H1 (cell line): Measurements from ENCODE around the gene NPC2. TPM values are rescaled to one million over a fixed set of nuclear protein-coding genes. Genes with fewer than 3 reads are reported as not detected.

Experiments used
- CTCF ChIA-PET: fragments of 300-600 bp; sonication (Branson Sonifier 250); formaldehyde crosslinking; loops from one replicate; lab custom pipeline; 2021; ENCODE audit not compliant: partially characterized antibody; lab: Charles Lee
- POLR2A ChIA-PET: fragments of 300-600 bp; sonication (Branson Sonifier 250); formaldehyde crosslinking; loops from one replicate; lab custom pipeline; 2021; ENCODE audit warnings: inconsistent platforms; ENCODE audit not compliant: partially characterized antibody; lab: Charles Lee
- DNase-seq, 2 experiments: peaks; one replicate each; pipeline versions ENCODE4 v3.0.0 to v3.0.0-alpha.2; 2010 to 2022; ENCODE audit warnings: low spot score in 2 of 2, low read depth in 1 of 2, mixed read lengths in 1 of 2
- FAIRE-seq: peaks from 2 replicates; lab custom pipeline; 2011; peaks lifted over from hg19 to GRCh38; lab: Jason Lieb, UNC
- H2AFZ ChIP-seq: 2 replicates; pipeline ENCODE4 v1.8.1; 2012; ENCODE audit warnings: low read length, inconsistent platforms
- H2AK5ac ChIP-seq: 2 replicates; pipeline ENCODE4 v1.6.1; 2013; ENCODE audit warnings: low read depth, low read length
- H2BK120ac ChIP-seq: replicated peaks from 2 replicates; pipeline ENCODE3; 2013; ENCODE audit warnings: low read depth, low read length, inconsistent platforms
- H2BK12ac ChIP-seq: 2 replicates; pipeline ENCODE4 v1.6.1; 2013; ENCODE audit warnings: low read depth, low read length
- H2BK15ac ChIP-seq: 2 replicates; pipeline ENCODE4 v1.6.1; 2013; ENCODE audit warnings: low read length
- H2BK20ac ChIP-seq: 2 replicates; pipeline ENCODE4 v1.6.1; 2013; ENCODE audit warnings: low read length
- H2BK5ac ChIP-seq: 2 replicates; pipeline ENCODE4 v1.6.1; 2013; ENCODE audit warnings: low read depth, low read length
- H3K14ac ChIP-seq: 2 replicates; pipeline ENCODE4 v1.6.1; 2013; ENCODE audit warnings: inconsistent platforms; ENCODE audit not compliant: insufficient read length
- H3K18ac ChIP-seq: 2 replicates; pipeline ENCODE4 v1.6.1; 2013; ENCODE audit warnings: low read length; ENCODE audit errors: extremely low read depth
- H3K23ac ChIP-seq: 2 replicates; pipeline ENCODE4 v1.6.1; 2013; ENCODE audit warnings: inconsistent platforms; ENCODE audit not compliant: insufficient read length
- H3K23me2 ChIP-seq: 2 replicates; pipeline ENCODE4 v1.6.1; 2013; ENCODE audit warnings: low read depth, low read length
- H3K27ac ChIP-seq: 2 replicates; pipeline ENCODE4 v1.6.1; 2011; ENCODE audit warnings: low read depth, low read length, inconsistent platforms
- H3K27me3 ChIP-seq, 4 experiments: replicated peaks in 1 of 4; 1 replicate in 1 of 4; 2 replicates in 3 of 4; pipeline versions ENCODE4 v1.6.1 to v1.8.1; 2011 to 2013; ENCODE audit warnings: low read length in 3 of 4, mild to moderate bottlenecking in 3 of 4, inconsistent platforms in 2 of 4, mixed read lengths in 2 of 4, moderate library complexity in 1 of 4; ENCODE audit not compliant: control insufficient read depth in 3 of 4, insufficient read depth in 3 of 4; ENCODE audit errors: extremely low read depth in 1 of 4
- H3K36me3 ChIP-seq, 4 experiments: 2 replicates each; pipeline versions ENCODE4 v1.6.1 to v1.8.1; 2011 to 2013; ENCODE audit warnings: mild to moderate bottlenecking in 4 of 4, low read length in 3 of 4, moderate library complexity in 2 of 4, control low read depth in 1 of 4, inconsistent platforms in 1 of 4; ENCODE audit not compliant: insufficient read depth in 4 of 4, control insufficient read depth in 2 of 4
- H3K4ac ChIP-seq: replicated peaks from 2 replicates; pipeline ENCODE3; 2013; ENCODE audit warnings: low read length, low read depth, mixed read lengths, inconsistent platforms; ENCODE audit not compliant: insufficient read length
- H3K4me1 ChIP-seq, 4 experiments: replicated peaks in 1 of 4; 1 replicate in 1 of 4; 2 replicates in 3 of 4; pipeline versions ENCODE4 v1.6.1 to v1.8.1; 2011 to 2013; ENCODE audit warnings: low read length in 3 of 4, inconsistent platforms in 2 of 4, mixed read lengths in 1 of 4; ENCODE audit not compliant: insufficient read depth in 4 of 4, control insufficient read depth in 3 of 4
- H3K4me2 ChIP-seq, 2 experiments: 2 replicates each; pipeline versions ENCODE4 v1.6.1 to v1.8.1; 2011 to 2013; ENCODE audit warnings: low read depth in 2 of 2, low read length in 2 of 2, control low read depth in 1 of 2, inconsistent platforms in 1 of 2, mild to moderate bottlenecking in 1 of 2; ENCODE audit not compliant: insufficient read depth in 1 of 2
- H3K4me3 ChIP-seq, 4 experiments: fragments of 200-600, 300-600 bp in 1 of 4; sonication (generic), shearing (Covaris generic), sonication (Bioruptor Twin) in 1 of 4; 2 replicates each; pipeline versions ENCODE4 v1.5.1 to v1.8.1; 2011 to 2016; ENCODE audit warnings: low read length in 4 of 4, low read depth in 3 of 4, control low read depth in 2 of 4, inconsistent platforms in 2 of 4, mild to moderate bottlenecking in 2 of 4, mixed read lengths in 1 of 4, moderate library complexity in 1 of 4; ENCODE audit not compliant: insufficient read depth in 2 of 4; ENCODE audit errors: extremely low read depth in 1 of 4
- H3K56ac ChIP-seq: replicated peaks from 2 replicates; pipeline ENCODE3; 2013; ENCODE audit warnings: low read depth, mild to moderate bottlenecking, mixed read lengths, low read length, inconsistent platforms; ENCODE audit not compliant: insufficient read length
- H3K79me1 ChIP-seq: 2 replicates; pipeline ENCODE4 v1.6.1; 2013; ENCODE audit warnings: low read depth, low read length, control low read depth
- H3K79me2 ChIP-seq, 2 experiments: 2 replicates each; pipeline versions ENCODE4 v1.6.1 to v1.8.1; 2012 to 2013; ENCODE audit warnings: low read length in 2 of 2, mild to moderate bottlenecking in 2 of 2, inconsistent platforms in 1 of 2; ENCODE audit not compliant: insufficient read depth in 2 of 2, control insufficient read depth in 1 of 2
- H3K9ac ChIP-seq, 4 experiments: replicated peaks in 1 of 4; 1 replicate in 1 of 4; 2 replicates in 3 of 4; pipeline versions ENCODE4 v1.6.1 to v1.8.1; 2011 to 2013; ENCODE audit warnings: low read depth in 3 of 4, low read length in 3 of 4, control low read depth in 2 of 4, mild to moderate bottlenecking in 2 of 4, moderate library complexity in 2 of 4, inconsistent platforms in 1 of 4; ENCODE audit errors: extremely low read depth in 1 of 4
- H3K9me3 ChIP-seq, 2 experiments: 2 replicates each; pipeline versions ENCODE4 v1.6.1 to v1.8.1; 2012 to 2013; ENCODE audit warnings: mild to moderate bottlenecking in 2 of 2, moderate library complexity in 2 of 2, control low read depth in 1 of 2, inconsistent platforms in 1 of 2, low read depth in 1 of 2, low read length in 1 of 2, mixed read lengths in 1 of 2; ENCODE audit not compliant: insufficient read depth in 2 of 2
- H4K20me1 ChIP-seq, 2 experiments: replicated peaks in 1 of 2; 2 replicates each; pipeline versions ENCODE3 to v1.8.1; 2011 to 2013; ENCODE audit warnings: inconsistent platforms in 2 of 2, low read length in 2 of 2, mild to moderate bottlenecking in 1 of 2; ENCODE audit not compliant: insufficient read depth in 2 of 2, control insufficient read depth in 1 of 2
- H4K5ac ChIP-seq: 2 replicates; pipeline ENCODE4 v1.6.1; 2013; ENCODE audit warnings: low read length, low read depth, mixed read lengths, inconsistent platforms; ENCODE audit not compliant: insufficient read length
- H4K8ac ChIP-seq: 2 replicates; pipeline ENCODE4 v1.8.0; 2013; ENCODE audit warnings: mild to moderate bottlenecking, moderate library complexity, low read length, inconsistent platforms; ENCODE audit not compliant: insufficient read depth; ENCODE audit errors: extremely low read depth
- H4K91ac ChIP-seq: replicated peaks from 2 replicates; pipeline ENCODE3; 2013; ENCODE audit warnings: low read length, mixed read lengths, inconsistent platforms; ENCODE audit not compliant: insufficient read length
- CBX5 ChIP-seq: fragments of 300-800, 300-1000 bp; sonication (generic); IDR thresholded peaks from 2 replicates; pipeline ENCODE4 v1.7.1; 2016; ENCODE audit warnings: antibody characterized with exemption, low read length, low read depth
- EP300 ChIP-seq, 2 experiments: IDR thresholded peaks; 1 replicate in 1 of 2; 2 replicates in 1 of 2; pipeline ENCODE4 v1.6.1; 2011 to 2012; ENCODE audit warnings: low read depth in 2 of 2, low read length in 2 of 2, mild to moderate bottlenecking in 2 of 2, borderline replicate concordance in 1 of 2, inconsistent platforms in 1 of 2, moderate library complexity in 1 of 2
- KDM5A ChIP-seq: fragments of 200-600 bp; IDR thresholded peaks from 2 replicates; pipeline ENCODE4 v1.7.1; 2012; ENCODE audit warnings: mild to moderate bottlenecking, low read length, inconsistent platforms, mixed read lengths
- MAFK ChIP-seq: IDR thresholded peaks from 2 replicates; pipeline ENCODE4 v1.6.1; 2012; ENCODE audit warnings: low read depth, mild to moderate bottlenecking, improper control_type of control experiment, low read length
- NANOG ChIP-seq: IDR thresholded peaks from 2 replicates; pipeline ENCODE4 v1.6.1; 2011; ENCODE audit warnings: low read length, low read depth, mild to moderate bottlenecking, inconsistent platforms; ENCODE audit not compliant: insufficient read depth, poor library complexity, severe bottlenecking
- PHF8 ChIP-seq: fragments of 200-600 bp; sonication (generic); conservative IDR thresholded peaks from 2 replicates; pipeline ENCODE4 v1.7.1; 2012; ENCODE audit warnings: low read depth, mild to moderate bottlenecking, inconsistent platforms, low read length, moderate library complexity
- RFX5 ChIP-seq: IDR thresholded peaks from 2 replicates; pipeline ENCODE4 v1.6.1; 2011; ENCODE audit warnings: low read depth, low read length, improper control_type of control experiment, borderline replicate concordance
- RNF2 ChIP-seq: fragments of 200-900, 300-1000 bp; sonication (generic); IDR thresholded peaks from 2 replicates; pipeline ENCODE4 v1.7.1; 2016; ENCODE audit warnings: borderline replicate concordance, low read depth, mild to moderate bottlenecking, antibody characterized with exemption, low read length; ENCODE audit not compliant: poor library complexity, severe bottlenecking; ENCODE audit errors: missing control alignments
- RXRA ChIP-seq: IDR thresholded peaks from 2 replicates; pipeline ENCODE4 v1.6.1; 2011; ENCODE audit warnings: low read depth, mild to moderate bottlenecking, low read length, moderate library complexity; ENCODE audit not compliant: insufficient read depth
- SIN3A ChIP-seq, 2 experiments: IDR thresholded peaks in 1 of 2; conservative IDR thresholded peaks in 1 of 2; 2 replicates each; pipeline ENCODE4 v1.6.1; 2011 to 2012; ENCODE audit warnings: low read length in 2 of 2, improper control_type of control experiment in 1 of 2, low read depth in 1 of 2, mild to moderate bottlenecking in 1 of 2
- SP2 ChIP-seq: IDR thresholded peaks from 2 replicates; pipeline ENCODE4 v1.6.1; 2012; ENCODE audit warnings: mild to moderate bottlenecking, low read length, inconsistent platforms
- TAF1 ChIP-seq: IDR thresholded peaks from 2 replicates; pipeline ENCODE4 v1.6.1; 2011; ENCODE audit warnings: mild to moderate bottlenecking, low read depth, low read length
- WGBS, 2 experiments: shearing (Covaris generic) in 1 of 2; methylation state at CpG; one replicate each; pipeline versions ENCODE4 v1.1.6 to v1.1.7; 2013 to 2015; ENCODE audit warnings: low lambda C conversion rate in 2 of 2, mixed read lengths in 2 of 2, inconsistent platforms in 1 of 2, low coverage in 1 of 2, missing lambda C conversion rate in 1 of 2; ENCODE audit not compliant: insufficient replicate concordance in 2 of 2, insufficient coverage in 1 of 2, insufficient read length in 1 of 2; ENCODE audit errors: extremely low coverage in 1 of 2, missing lambda C conversion rate in 1 of 2; 5-methylcytosine and 5-hydroxymethylcytosine counted together
- polyA plus RNA-seq, 7 experiments: library from polyadenylated mRNA; depleted of rRNA in 3 of 7; stranded (reverse) in 5 of 7; unstranded in 2 of 7; fragments of >200 nt in 5 of 7; fragments of 200-250 nt in 2 of 7; gene quantifications; 1 replicate in 5 of 7; 2 replicates in 1 of 7; 4 replicates in 1 of 7; pipeline versions ENCODE4 v1.2.1 to v1.2.3, GENCODE V29; 2011 to 2013; ENCODE audit warnings: missing spikeins in 2 of 7, mixed read lengths in 2 of 7
- total RNA-seq: library from RNA; stranded (reverse); fragmentation: NEBNext Ultra II Directional; extraction: Animal tissue kit (Norgen Biotek cat#: 25700); gene quantifications from 2 replicates; pipeline ENCODE4 v1.2.1, GENCODE V29; 2021
- TF ChIP-seq, protein P1 (sequence below): IDR thresholded peaks from 2 replicates; pipeline ENCODE4 v1.6.1; 2011; ENCODE audit warnings: low read depth, mild to moderate bottlenecking, low read length; ENCODE audit not compliant: insufficient read depth

The NPC2 gene
- total and polyA plus RNA-seq, 2 of the 8 experiments (the other 6 are each of a cell fraction or from before 2014, with no cell fraction given), result 178 to 258 TPM

DNA sequence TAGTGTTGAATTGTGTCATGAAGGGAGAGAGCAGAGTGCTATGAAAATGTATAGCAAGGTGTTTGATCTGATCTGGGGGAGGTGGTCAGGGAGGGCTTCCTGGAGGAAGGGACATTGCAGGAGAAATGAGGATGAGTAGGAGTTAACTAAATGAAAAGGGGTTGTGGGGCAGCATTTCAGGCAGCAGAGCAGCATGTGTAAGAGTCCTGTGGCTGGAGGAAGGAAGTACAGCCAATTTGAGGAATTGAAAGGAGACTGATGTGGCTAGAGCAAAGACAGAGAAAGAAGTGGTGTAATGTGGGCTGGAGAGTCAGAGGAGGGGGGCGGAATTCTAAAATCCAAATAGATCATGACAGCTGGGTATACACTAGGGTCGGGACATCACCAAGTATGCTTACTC lies 20.5 kb downstream of the NPC2 start:
- Histone ChIP-seq H2BK12ac (no peak overlapping the region), H3K4me1 (no peaks in the 10 kb centered on the region), H2BK20ac (no peak overlapping the region), H4K8ac (no peak overlapping the region), H3K4me3 (no peak overlapping the region), H3K4me2 (no peak overlapping the region), H3K23me2 (no peaks in the 10 kb centered on the region; the same call in 1 of the 2 replicates), H3K23ac (no peak overlapping the region), H3K9me3 (no peaks in the 10 kb centered on the region), H2BK120ac (no peak overlapping the region), H3K18ac (no peak overlapping the region), H2BK5ac (no peak overlapping the region), H3K9ac (no peak overlapping the region), H4K5ac (no peak overlapping the region), H3K4ac (no peak overlapping the region), H3K27ac (no peak overlapping the region), H3K79me2 (no peaks in the 10 kb centered on the region), H3K14ac (no peak overlapping the region), H4K20me1 (no peaks in the 10 kb centered on the region), H2AFZ (no peak overlapping the region), H3K56ac (no peak overlapping the region), H2BK15ac (no peak overlapping the region), H3K36me3 (peaks cover 0 to 30% (median 4%) of the 10 kb centered on the region in 4 experiments; a peak in 5 of 8 replicates), H3K79me1 (no peaks in the 10 kb centered on the region), H2AK5ac (no peak overlapping the region), H3K27me3 (no peaks in the 10 kb centered on the region), H4K91ac (no peak overlapping the region)
- ChIA-PET POLR2A (no interaction called here), CTCF (interaction anchor here (1.8 to 12.6 kb wide), 3 partner anchors 10 to 174 kb away, joined by 6 to 181 read pairs (median 167); partner anchors contain the start of gene ABCD4)
- WGBS, 2 experiments, result 79% methylated on average over 2 of the region's 2 CpGs; no CpG with 5 or more reads in 1 of the 2 experiments
- DNase-seq (no peak), FAIRE-seq (no peak)
- TF ChIP-seq PHF8 (no peak), NANOG (no peak), SP2 (no peak), RXRA (no peak), SIN3A (conservative IDR thresholded peaks at IDR 0.05 in 1 of 2, IDR thresholded peaks at IDR 0.05 in 1 of 2; ENCODE audit: low read depth in 1 of 2, low read length in 2 of 2) (no peak), EP300 (IDR thresholded peaks at IDR 0.05; ENCODE audit: borderline replicate concordance in 1 of 2, low read depth in 2 of 2, low read length in 2 of 2) (no peak), CBX5 (no peak), MAFK (no peak), RNF2 (no peak), KDM5A (no peak), TAF1 (no peak), RFX5 (no peak)
- TF ChIP-seq, protein P1, sequence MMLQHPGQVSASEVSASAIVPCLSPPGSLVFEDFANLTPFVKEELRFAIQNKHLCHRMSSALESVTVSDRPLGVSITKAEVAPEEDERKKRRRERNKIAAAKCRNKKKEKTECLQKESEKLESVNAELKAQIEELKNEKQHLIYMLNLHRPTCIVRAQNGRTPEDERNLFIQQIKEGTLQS, result no peak
